Measurements from ENCODE around the gene SH3BGRL2.

Gene SH3BGRL2

DNA sequence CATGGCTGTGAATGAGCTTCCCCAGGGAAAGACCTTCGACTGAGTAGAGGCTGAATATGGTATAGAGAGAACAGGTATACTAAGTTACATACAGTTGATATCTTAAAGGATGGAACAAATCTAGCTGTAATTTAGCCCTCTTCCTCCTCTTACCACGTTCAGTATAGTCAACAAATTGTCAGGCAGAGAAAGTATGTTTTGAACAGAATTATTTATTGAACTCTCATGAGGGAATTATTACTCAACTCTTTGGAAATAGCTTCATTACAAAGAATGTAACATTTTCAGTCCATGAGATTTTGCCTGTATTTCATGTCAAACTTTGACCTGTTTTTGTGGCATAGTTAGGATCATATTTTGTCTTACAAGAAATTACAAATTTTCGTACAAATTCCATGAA lies 63.0 kb downstream of the SH3BGRL2 start:
- no peak for DNase-seq
- intact Hi-C loops (cut with DNase I) = no loop called here

DNA sequence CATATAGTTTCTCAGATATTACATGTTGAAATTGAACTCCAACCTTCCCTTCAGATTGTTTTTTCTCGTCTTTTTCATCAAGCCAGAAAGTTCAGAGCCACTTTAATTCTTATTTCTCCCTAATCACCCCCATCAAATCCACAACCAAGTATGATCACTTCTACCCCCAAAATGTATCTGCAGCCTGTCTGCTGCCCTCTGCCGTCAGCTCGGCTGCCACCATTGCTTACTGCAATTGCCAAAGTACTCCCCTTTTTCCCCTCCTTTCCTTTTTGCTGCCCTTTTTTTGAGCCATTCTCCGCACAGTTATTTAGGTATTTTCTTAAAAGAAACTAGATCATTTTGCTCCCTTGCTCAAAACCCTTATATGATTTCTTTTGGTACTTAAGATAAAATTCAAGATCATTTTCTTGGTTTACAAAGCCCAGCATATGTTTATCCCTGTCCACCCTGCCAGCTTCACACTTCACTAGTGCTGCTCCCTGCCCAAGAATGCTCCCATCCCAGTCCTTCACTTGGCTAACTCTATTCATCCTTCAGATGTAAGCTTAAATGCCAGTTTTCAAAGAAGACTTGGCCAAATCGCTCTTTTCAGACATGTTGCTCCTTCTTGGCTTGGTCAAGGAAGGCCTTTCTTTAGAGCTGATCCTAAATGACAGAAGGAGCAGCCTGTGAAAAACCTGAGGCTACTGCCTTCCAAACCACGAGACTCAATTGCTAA lies 63.7 kb downstream of the SH3BGRL2 start:
- intact Hi-C loops (cut with DNase I) = no loop called here
- DNase-seq = peak in 1 of 10 donors; percentile 62

DNA sequence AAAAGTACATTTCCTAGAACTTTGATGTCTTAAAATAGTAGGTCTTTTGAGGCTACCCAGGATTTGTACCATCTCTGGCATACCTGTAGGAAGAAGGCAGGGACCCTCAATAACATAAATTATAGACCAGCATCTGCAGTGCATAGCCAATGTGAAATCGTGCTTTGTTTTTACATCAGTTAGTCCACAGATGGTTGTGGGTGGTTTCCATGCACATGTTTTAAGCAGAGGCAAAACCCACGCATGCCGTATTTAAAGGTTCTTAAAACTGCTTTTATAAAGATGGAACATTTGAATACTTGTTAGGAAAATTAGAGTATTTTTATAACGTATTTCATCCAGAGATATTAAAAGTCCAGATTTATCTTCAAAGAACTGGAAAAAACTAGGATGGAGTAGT lies 66.3 kb downstream of the SH3BGRL2 start:
- intact Hi-C loops (cut with DNase I) = no loop called here
- DNase-seq = peak in 2 of 10 donors; percentile 28 to 65

DNA sequence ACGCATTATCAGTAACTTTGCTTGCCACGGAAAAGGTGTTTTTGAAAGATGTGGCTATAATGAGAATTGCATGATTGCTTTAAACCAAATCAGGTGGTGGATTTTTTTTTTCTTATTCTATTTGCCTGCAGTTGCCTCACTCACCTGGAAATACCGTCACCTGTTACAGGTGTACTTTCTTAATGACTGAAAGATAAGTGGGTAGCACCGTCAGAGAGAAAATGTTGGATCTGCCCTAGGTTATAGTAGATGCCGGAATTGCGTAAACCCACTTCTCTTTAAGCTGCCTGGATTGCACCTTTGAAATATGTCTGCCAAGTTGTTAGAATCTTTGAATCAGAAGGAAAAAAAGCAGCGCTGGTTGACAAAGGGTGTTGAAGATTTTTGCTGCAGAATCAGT lies 68.5 kb downstream of the SH3BGRL2 start:
- no peak for DNase-seq
- intact Hi-C loops (cut with DNase I) = no loop called here

DNA sequence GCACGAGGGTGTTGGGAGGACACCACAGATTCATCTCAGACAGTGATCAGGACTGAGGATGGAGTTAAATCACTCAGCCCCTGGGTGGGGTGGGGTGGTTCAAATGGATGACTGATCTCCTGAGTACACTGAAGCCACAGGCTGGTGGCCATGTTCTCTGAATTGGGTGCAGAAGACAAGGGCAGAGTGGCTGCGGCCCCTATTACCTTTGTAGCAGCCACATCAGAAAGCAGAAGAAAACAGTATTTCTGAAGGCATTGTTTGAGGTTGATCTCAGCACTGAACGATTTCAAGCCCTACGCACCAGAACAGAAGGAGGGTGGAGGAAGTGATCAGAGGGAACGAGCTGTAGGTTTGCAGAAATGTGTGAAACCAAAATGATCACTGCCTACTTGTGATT lies 71.6 kb downstream of the SH3BGRL2 start:
- no peak for DNase-seq
- intact Hi-C loops (cut with DNase I) = no loop called here

DNA sequence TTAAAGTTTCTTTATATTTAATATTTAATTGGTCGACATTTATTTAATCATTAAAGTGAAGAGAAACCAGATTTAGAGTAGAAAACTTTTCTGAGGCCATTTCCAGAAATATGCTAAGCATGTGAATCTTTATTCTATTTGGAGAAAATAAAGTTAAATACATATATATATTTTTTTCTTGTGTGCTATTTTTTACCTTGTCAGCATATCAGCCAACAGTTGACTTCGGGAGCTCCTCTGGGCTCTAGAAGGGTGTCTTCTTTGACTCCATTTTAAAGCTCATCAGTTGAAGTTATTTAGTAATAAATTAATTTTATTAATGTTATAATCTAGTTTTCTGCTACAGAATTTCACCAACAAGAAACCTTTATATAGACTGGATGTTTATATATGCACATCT lies 73.1 kb downstream of the SH3BGRL2 start:
- intact Hi-C loops (cut with DNase I) = no loop called here
- DNase-seq = no peak

DNA sequence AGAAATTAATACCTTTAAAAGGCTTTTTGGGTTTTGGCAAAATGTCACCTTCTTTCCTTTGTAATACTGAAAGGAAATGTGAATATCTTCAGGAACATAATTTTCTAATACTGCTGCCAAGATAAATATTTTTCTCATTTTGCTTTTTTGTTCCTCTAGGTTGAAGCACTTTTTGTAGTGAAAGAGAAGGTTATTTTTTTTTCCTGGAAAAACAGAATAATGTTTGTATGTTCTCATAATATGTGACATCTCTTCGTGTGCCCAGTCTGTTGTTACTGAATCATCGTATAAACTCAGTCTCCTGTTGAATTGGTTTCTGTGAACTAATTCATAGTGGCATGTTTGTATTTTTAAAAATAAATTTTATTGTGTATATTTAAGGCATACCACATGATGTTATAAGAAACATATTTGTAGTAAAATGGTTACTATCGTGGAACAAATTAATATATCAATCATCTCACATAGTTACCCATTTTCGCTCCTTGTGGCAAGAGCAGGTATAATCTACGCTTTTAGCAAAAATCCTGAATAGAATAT lies 74.4 kb downstream of the SH3BGRL2 start:
- DNase-seq = no peak
- intact Hi-C loops (cut with DNase I) = no loop called here

DNA sequence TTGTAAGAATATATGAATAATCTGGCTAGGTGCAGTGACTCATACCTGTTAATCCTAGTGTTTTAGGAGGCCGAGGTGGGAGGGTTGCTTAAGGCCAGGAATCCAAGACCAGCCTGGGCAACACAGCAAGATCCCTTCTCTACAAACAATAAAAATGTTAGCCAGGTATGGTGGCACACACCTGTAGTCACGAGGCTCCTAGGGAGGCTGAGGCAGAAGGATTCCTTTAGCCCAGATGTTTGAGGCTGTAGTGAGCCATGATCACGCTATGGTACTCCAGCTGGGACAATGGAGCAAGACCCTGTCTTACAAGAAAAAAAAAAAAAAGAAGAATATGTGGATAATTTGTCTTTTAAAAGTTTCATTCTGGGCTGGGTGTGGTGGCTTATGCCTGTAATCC lies 75.4 kb downstream of the SH3BGRL2 start:
- DNase-seq = no peak
- intact Hi-C loops (cut with DNase I) = no loop called here

DNA sequence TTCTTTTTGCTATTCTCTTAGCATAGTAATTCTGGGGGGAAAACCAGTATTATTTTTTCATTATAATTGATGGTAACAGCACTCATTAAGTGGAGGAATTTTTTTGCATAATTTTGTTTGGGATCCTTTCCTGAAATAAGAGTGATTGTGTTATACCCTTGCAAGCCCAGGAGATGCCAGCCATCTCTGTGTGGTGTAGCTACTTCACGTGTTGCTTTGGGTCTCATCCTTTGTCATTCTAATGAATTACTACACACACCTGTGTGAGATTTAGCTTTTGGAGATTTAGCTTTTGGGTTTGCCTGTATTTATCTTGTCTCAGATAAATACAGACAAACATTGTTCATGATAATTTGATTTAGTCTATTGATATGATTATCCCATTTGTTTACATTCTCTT lies 76.5 kb downstream of the SH3BGRL2 start:
- DNase-seq = no peak
- intact Hi-C loops (cut with DNase I) = no loop called here

DNA sequence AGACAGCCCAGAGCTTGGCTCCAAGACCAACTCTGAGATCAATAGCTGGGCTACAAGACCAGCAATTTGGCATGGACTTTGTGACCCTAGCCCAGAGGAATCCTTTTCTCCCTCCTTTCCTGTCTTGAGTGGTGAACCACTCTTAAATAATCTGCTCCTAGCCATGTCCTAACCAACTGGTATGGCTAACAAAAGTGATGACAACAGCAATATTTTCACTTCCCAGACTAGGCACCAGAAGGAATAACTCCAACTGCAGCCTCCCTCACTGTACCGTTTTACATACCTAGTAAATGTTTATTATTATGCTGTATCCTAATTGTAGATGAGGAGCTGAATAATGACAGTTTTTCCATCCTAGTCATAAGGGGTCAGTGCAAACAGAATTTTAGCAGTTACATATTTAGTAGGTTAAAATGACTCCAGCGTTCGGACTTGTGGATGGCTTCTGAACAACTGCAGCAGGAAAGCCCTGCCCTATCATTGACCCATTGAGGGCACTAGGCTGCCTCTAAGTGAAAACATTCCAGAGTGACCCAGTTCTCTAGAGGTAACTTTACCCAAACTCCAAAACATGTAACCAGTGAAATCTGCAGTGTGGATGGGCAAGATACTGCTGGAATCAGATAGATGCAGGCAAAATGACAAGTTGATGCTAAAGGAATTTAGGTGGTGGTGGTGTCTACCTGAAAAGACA lies 77.1 kb downstream of the SH3BGRL2 start:
- no peak for DNase-seq
- intact Hi-C loops (cut with DNase I) = no loop called here

DNA sequence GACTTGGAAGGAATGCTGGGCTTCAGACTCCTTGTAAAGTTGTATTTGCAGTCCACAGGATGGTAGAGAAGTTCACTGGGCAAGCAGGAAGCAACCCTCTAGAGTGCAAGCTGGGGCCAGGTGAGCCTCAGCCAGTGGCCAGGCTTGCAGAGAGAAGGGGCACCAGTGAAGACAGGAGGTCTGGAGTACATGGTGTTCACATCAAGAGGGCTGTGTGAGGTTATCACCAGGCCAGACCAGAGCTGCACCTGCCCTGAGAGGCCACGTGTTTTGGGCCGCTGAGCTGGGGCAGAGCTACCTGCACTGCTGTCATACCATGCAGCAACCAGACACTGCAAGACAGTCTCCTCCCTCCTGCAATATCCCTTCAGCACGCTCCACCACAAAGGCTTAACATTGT lies 79.0 kb downstream of the SH3BGRL2 start:
- intact Hi-C loops (cut with DNase I) = no loop called here
- peak in 1 of 10 donors; percentile 76 for DNase-seq

DNA sequence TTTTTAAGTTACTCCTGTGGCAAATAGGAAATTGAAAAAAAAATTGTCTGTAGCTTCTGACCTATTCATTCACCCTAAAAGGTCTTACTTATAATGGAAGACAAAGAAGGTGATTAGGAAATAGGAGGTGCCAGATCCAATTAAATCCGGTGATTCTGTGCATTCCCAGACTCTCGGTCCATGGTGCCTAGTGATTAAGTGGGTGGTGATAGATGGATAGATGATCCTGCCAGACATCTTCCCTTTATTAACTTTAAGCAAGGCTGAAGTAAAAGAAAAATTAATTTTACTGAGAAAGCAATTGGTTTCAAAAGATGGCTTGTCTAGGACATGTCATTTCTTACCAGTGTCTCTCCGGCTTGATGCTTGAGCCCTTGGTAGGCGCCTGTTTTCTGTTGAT lies 80.0 kb downstream of the SH3BGRL2 start:
- intact Hi-C loops (cut with DNase I) = no loop called here
- DNase-seq = no peak

DNA sequence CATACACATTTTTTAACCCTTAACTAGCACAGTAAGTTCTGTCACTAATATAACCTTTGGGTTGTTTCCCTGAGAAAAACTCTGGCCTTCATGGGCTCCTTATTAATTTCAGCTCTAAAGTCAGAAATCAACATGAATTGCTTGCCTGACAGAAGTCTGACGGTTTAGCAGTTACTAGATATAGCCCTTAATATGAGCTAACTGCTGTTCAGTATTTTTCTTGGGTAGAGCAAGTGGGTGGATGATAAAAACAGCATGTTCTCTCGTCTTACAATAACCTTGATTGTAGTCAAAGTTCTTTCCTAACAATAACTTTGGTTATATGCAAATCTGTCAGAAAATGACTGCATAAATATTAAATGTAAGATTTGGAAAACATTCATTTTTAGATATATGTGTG lies 81.0 kb downstream of the SH3BGRL2 start:
- intact Hi-C loops (cut with DNase I) = loop anchor here (2.0 kb wide), 1 partner anchor 141 kb away; no protein-coding TSS in a partner anchor
- DNase-seq = no peak

DNA sequence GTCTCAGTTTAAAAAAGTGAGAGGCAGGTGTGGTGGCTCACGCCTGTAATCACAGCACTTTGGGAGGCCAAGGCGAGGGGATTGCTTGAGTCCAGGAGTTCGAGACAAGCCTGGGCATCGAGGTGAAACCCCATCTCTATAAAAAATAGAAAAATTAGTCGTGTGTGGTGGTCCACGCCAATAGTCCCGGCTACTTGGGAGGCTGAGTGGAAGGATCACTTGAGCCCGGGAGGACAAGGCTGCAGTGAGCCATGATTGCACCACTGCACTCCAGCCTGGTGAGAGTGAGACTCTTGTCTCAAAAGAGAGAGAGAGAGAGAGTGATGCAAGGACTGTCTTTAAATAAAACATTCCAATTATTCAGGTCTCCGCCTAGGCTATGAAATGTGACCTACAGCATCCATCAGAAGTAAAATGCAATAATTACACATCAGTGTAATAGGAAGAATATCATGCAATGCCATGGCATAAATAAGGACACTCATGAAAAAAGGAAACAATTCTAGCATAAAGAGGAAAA lies 81.5 kb downstream of the SH3BGRL2 start:
- DNase-seq = peak in 1 of 10 donors; percentile 60
- intact Hi-C loops (cut with DNase I) = loop anchor here (2.0 kb wide), 1 partner anchor 142 kb away; no protein-coding TSS in a partner anchor

DNA sequence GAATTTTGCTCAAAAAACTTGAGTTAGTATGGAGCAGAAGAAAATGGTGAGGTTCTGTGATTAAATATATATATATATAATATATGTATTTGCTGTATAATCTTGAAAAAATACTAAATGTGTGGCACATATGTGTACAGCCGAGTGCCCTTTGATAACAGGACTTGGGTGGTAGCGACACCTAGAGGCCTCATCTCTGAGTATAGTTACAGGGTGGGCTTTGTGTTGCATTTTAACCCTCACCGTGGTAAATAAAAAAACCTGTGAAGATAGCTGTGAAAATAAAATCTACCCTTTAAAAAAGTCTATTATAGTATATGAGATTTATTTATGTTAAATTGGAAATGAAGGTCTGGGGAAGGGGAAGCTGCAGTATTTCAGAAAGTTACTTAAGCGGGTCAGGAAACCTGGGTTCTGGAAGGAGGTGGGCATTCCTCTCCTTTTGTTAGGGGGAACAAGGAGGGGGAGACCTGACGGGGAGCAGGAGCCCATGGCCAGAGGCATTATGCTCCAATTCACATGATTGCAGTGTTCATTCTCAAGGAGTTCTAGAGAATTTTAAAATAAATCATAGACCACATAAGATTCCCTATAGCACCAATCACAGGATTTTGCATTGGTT lies 82.7 kb downstream of the SH3BGRL2 start:
- DNase-seq = peak in 5 of 10 donors; percentile 40 to 79 (median 51)
- intact Hi-C loops (cut with DNase I) = loop anchor here (2.0 kb wide), 1 partner anchor 143 kb away; no protein-coding TSS in a partner anchor

DNA sequence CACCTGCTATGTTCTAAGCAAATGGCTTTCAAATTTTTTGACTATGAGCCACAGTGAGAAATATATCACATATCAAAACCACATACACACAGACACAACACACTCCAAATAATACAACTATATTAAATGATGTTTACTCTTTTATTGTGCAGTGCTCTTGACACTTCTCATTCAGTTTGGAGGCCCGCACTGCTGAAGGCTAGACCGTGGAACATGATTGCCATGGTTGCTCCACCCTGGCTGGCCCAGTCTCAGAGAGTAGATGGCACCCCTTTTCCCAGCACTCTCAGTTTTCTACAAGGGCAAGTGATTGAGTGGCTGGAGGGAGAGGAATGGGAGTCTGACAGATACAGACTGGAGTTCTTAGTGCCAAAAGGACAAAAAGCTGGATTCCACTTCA lies 86.9 kb downstream of the SH3BGRL2 start:
- DNase-seq = peak in 1 of 10 donors; percentile 60
- intact Hi-C loops (cut with DNase I) = no loop called here

DNA sequence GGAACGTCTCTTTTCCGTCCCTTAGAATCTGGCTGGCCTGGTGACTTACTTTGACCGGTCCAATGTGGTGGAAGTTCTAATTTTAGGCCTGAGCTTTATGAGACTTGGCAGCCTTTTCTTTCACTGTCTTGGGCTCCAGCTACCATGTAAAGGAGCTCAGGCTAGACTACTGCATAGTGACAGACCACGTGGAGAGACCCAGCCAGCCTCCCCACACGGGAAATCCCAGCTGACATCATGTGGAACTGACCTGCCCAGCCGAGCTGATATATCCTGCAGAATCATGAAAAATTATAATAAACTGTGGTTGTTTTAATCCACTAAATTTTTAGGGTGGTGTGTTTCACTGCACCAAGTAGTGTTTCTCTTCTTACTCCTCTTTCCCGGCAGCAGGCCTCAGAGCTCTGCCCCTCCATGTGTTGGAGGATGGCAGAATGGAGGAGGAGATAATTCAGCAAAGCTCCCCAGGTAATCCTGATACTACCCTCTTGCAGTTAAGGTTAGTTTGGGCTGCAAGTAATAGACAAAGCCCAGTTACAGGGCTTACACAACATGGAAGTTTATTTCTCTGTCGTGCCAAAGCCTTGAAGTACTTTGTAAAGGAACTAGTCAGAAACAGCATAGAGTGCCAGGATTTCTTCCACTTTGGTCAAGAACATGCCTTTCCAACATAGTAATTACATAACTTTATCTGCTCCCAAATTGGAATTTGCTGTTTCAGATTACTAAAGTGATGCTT lies 87.5 kb downstream of the SH3BGRL2 start:
- DNase-seq = no peak
- intact Hi-C loops (cut with DNase I) = no loop called here

DNA sequence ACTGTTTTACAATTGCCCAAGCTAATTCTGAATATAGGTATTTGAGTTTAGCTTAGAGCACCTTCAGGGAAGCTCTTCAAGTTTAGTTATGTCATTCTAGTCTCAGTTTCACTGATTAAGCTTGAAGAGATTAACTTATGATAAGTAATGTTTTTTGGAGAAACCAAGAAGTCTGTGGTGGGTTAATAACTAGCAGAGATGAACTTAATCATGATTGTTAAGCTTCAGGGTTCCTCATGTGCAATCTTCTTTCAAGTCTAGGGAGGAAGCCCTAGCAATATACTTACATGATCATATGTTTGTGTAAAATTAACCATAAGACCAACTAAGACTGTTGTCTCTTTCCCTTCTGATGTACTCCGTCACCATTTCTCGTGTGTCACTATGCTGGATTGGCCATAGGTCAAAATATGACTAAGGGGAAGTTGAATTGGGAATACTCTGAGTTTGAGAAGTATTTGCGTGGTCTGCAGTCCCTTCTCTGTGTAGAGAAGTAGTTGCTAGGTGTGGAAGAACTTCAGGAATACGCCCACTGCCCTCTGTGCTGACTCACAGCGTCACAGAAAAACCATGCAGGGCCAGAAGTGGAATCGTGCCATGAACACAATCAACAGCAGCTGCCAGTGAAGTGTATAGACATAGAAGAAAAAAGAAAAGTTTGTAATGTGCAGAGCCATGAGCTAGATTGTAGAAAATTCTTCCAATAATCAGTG lies 88.3 kb downstream of the SH3BGRL2 start:
- intact Hi-C loops (cut with DNase I) = no loop called here

DNA sequence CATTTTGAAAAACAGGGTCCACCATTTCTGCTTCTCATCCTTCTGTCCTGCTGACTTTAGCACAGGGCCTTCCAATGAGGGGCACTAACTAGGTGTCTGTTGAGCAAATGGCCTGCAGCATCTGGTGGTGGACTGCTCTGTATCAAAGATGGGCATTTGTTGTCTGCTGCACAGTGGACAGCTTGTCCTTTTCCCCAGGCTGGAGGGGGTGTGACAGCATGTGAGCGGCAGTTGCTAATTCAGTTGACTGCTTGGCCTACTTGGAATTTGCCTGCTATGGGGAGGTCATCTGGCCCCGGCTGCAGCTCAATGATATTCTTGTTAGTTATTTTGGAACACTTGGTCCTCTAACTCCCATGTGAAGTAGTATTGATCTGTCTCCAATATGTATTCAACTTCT lies 93.7 kb downstream of the SH3BGRL2 start:
- DNase-seq = peak in 3 of 10 donors; percentile 10 to 75 (median 64)
- intact Hi-C loops (cut with DNase I) = no loop called here

More for the DNA sequence above, 88.3 kb downstream of the SH3BGRL2 start:
- peak in 6 of 10 donors; percentile 54 to 90 (median 76) for DNase-seq

DNA sequence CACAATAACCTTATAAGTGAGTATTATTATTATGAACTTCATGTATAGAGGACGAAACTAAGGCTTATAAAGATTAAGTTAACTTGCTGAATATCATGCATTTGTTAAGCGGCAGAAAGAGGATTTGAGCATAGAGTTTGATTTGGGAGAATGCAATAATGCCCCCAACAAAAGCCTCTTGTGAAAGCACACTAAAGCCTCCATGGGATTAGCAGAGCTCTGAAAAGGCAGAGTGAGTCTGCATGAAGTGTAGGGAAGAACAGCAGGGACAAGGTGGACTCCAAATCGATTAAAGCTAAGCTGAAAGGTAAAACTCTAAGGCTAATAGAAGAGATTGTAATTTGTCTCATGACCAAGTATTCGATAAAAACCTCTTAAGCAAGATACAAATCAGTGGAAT lies 100.3 kb downstream of the SH3BGRL2 start:
- intact Hi-C loops (cut with DNase I) = no loop called here
- DNase-seq = no peak
